ENCODE data around the gene TBXA2R. TPM values are rescaled to one million over a fixed set of nuclear protein-coding genes. Genes with fewer than 3 reads are reported as not detected.

The TBXA2R gene
- total RNA-seq, 6 experiments from 2014 or later = 7.1 to 8.8 (median 7.4) TPM

DNA sequence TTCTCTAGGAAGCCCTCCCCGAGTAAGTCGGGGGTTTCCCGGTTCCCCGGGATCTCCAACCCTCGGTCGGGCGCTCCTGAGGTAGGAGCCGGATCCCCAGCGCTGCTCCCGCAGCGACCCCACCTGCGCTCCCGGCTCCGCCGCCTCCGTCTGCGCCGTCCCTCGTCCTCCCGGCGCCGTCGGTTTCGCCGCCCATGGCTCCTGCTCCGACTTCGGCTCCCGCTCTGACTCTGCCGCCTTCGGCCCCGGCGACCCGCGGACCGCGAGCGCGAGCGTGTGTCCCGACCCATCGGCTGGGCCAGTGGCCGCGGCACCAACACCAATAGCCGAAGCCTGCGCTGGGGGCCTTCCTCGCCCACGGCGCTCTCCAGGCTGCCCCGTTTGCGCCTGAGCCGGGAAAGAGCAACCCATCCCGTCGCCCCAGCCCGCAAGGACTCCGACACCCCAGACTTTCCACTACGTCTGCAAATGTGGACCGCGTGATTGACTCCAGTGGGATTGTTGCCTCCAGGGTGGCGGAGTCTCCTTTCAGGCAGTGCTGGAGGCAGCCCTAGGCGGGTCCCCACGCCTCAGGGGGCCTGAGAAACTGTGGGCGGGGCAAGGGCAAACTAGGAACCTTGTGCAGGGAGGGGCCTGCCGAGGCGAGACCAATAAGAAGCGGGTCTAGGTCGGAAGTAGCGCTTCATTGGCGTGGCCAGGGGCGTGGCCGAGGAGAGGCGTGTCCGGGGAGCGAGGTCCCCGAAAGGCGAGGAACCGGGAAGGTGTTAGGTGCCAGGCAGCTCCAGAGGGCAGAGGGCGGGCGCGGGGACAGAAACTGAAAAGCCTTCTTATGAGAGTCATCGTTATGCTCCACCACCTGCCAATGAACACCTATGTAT is 20.0 kb upstream of the TBXA2R start, which contains the start of gene CACTIN:
TSS of gene CACTIN (minus strand) at position 318 of the 878 bp plus-strand sequence. CDS start at position 290, 28 bp downstream.
- H3K36me3 Mint-ChIP-seq (ENCODE audit: low read depth) = 0 out of 2 replicates have a peak, but pooled peaks cover 9% of the 10 kb centered on the region
- DNase-seq = peak; percentile 97
- peaks cover 17% of the 10 kb centered on the region for H3K27me3 Mint-ChIP-seq (ENCODE audit: insufficient read depth)
- peak within 1 kb of the TSS; percentile 97 for H3K4me3 Mint-ChIP-seq
- TF ChIP-seq, protein P1, sequence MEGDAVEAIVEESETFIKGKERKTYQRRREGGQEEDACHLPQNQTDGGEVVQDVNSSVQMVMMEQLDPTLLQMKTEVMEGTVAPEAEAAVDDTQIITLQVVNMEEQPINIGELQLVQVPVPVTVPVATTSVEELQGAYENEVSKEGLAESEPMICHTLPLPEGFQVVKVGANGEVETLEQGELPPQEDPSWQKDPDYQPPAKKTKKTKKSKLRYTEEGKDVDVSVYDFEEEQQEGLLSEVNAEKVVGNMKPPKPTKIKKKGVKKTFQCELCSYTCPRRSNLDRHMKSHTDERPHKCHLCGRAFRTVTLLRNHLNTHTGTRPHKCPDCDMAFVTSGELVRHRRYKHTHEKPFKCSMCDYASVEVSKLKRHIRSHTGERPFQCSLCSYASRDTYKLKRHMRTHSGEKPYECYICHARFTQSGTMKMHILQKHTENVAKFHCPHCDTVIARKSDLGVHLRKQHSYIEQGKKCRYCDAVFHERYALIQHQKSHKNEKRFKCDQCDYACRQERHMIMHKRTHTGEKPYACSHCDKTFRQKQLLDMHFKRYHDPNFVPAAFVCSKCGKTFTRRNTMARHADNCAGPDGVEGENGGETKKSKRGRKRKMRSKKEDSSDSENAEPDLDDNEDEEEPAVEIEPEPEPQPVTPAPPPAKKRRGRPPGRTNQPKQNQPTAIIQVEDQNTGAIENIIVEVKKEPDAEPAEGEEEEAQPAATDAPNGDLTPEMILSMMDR (IDR thresholded peaks at IDR 0.05) = no peak
- H3K9me3 Mint-ChIP-seq = no peaks in the 10 kb centered on the region
- peak within 1 kb of the TSS; percentile 99 for H3K27ac Mint-ChIP-seq
- H3K4me1 Mint-ChIP-seq (ENCODE audit: low read depth) = peaks cover 16% of the 10 kb centered on the region

DNA sequence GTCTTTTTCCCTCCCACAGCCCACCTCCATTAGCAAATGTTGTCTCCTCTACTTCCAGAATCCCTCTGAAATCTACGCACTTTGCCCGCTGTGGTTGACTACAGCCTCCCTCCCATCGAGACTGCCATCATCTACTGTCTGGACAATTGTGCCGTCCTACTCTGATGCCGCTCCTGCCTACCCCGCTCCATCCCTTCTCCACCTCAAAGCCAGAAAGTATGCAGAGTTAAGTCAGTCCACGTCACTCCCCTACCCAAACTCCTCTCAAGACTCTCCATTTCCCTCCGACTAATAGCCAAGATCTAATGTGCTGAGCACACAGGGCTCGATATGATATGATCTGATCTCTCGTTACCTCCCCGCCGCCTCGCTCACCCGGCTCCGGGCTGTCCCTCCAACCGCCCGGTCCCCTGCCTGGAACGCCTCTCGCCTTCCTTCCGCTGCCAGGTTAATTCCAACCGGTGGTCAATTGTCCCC is 19.4 kb upstream of the TBXA2R start:
- peak overlapping the region; percentile 99 for H3K27ac Mint-ChIP-seq

DNA sequence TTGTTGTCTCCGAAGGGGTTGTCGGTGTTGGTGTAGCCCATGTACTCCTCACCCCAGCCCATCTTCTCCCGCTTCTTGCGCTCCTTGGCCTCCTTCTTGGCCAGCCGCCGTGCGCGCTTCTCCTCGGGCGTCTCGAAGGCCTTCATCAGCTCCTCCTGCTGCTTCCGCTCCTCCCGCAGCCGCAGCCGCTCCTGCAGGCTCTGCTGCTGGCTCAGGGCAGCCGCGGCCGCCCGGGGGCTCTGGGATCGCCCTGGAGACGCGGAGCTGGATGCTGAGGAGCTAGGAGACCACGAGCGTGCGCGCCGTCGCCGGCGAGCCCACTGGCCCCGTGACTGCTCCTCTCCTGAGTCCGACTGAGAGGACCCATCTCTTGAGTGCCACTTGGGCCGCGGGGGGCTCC is 17.0 kb upstream of the TBXA2R start:
- H3K4me3 Mint-ChIP-seq = no peak overlapping the region
- H3K9me3 Mint-ChIP-seq = no peaks in the 10 kb centered on the region
- TF ChIP-seq, protein P1 (IDR thresholded peaks at IDR 0.05) = no peak
- H3K27ac Mint-ChIP-seq = no peak overlapping the region
- H3K27me3 Mint-ChIP-seq (ENCODE audit: insufficient read depth) = peaks cover 13% of the 10 kb centered on the region
- H3K36me3 Mint-ChIP-seq (ENCODE audit: low read depth) = peaks cover 9% of the 10 kb centered on the region; the same call in 1 of the 2 replicates
- H3K4me1 Mint-ChIP-seq (ENCODE audit: low read depth) = peaks cover 16% of the 10 kb centered on the region
- no peak for DNase-seq

More for the DNA sequence above, 19.4 kb upstream of the TBXA2R start:
- peaks cover 16% of the 10 kb centered on the region for H3K27me3 Mint-ChIP-seq (ENCODE audit: insufficient read depth)
- peak overlapping the region; percentile 97 for H3K4me3 Mint-ChIP-seq
- no peaks in the 10 kb centered on the region for H3K9me3 Mint-ChIP-seq
- H3K4me1 Mint-ChIP-seq (ENCODE audit: low read depth) = peaks cover 16% of the 10 kb centered on the region
- TF ChIP-seq, protein P1 (IDR thresholded peaks at IDR 0.05) = no peak; the same call in 1 of the 2 replicates
- DNase-seq = no peak
- 0 out of 2 replicates have a peak, but pooled peaks cover 9% of the 10 kb centered on the region for H3K36me3 Mint-ChIP-seq (ENCODE audit: low read depth)

DNA sequence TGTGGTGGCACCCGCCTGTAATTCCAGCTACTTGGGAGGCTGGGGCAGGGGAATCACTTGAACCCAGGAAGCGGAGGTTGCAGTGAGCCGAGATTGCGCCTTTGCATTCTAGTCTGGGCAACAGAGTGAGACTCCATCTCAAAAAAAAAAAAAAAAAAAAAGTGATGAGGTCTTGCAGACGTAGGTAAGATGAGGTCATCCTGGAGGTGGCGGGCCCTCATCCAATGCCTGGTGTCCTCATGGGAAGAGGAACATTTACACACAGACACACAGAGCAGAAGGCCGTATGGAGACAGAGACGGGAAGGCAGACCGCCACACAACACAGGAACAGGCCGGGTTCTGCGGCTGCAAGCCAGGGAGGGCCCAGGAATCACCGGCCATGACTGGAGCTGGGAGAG is 15.5 kb upstream of the TBXA2R start:
- Mint-ChIP-seq H3K27ac (no peak overlapping the region), H3K27me3 (ENCODE audit: insufficient read depth) (peaks cover 12% of the 10 kb centered on the region), H3K4me1 (ENCODE audit: low read depth) (peaks cover 16% of the 10 kb centered on the region), H3K36me3 (ENCODE audit: low read depth) (peaks cover 9% of the 10 kb centered on the region; the same call in 1 of the 2 replicates), H3K9me3 (no peaks in the 10 kb centered on the region), H3K4me3 (no peak overlapping the region)
- TF ChIP-seq, protein P1 (IDR thresholded peaks at IDR 0.05) = no peak
- DNase-seq = no peak

DNA sequence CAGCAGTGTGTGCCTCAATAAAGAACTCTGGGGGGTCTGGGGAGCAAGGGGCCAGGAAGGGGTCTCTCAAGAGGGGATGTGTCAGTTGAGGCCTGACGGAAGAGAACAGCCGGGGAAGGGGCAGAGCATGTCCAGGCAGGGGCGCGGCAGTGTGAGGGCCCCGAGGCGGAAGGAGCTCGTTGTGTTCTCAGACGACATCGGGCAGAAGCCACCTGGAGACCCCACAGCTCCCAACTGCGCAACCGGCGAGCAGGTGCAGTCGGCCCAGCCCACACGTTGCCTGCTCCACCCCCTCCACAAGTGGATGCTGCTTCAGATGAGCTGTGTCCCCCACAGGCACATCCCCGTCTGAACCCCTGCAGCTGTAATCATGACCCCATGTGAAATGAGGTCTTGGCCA is 15.0 kb upstream of the TBXA2R start:
- H3K36me3 Mint-ChIP-seq (ENCODE audit: low read depth) = peaks cover 9% of the 10 kb centered on the region; the same call in 1 of the 2 replicates
- no peak overlapping the region for H3K27ac Mint-ChIP-seq
- peaks cover 16% of the 10 kb centered on the region for H3K4me1 Mint-ChIP-seq (ENCODE audit: low read depth)
- H3K4me3 Mint-ChIP-seq = no peak overlapping the region
- no peaks in the 10 kb centered on the region for H3K9me3 Mint-ChIP-seq
- peaks cover 7% of the 10 kb centered on the region for H3K27me3 Mint-ChIP-seq (ENCODE audit: insufficient read depth)
- TF ChIP-seq, protein P1 (IDR thresholded peaks at IDR 0.05) = no peak
- DNase-seq = no peak
